OCI-LY7 (cell line): ENCODE measurements around the gene PLCL1. TPM values are rescaled to one million over a fixed set of nuclear protein-coding genes. Genes with fewer than 3 reads are reported as not detected.

Experiments
- BruUV-seq: library from RNA; stranded (reverse); fragments of 400-500 nt; replicated peaks from 2 replicates; lab custom pipeline; 2021; lab: Mats Ljungman, UMichigan
- CTCF ChIA-PET: fragments of 300-600 bp; sonication (Branson Sonifier 250); formaldehyde crosslinking; loops from one replicate; lab custom pipeline; 2022; ENCODE audit warnings: antibody characterized with exemption; ENCODE audit not compliant: unreplicated experiment; lab: Charles Lee
- POLR2A ChIA-PET: fragments of 300-600 bp; sonication (Branson Sonifier 250); formaldehyde crosslinking; loops from one replicate; lab custom pipeline; 2022; ENCODE audit warnings: antibody characterized with exemption; lab: Charles Lee
- DNase-seq: peaks from one replicate; pipeline ENCODE4 v3.0.0-alpha.2; 2015; ENCODE audit warnings: low spot score
- H2AFZ ChIP-seq: fragments of 200-600 bp; sonication (generic), shearing (Covaris generic); 2 replicates; pipeline ENCODE4 v1.6.1; 2014; ENCODE audit warnings: mild to moderate bottlenecking, antibody characterized with exemption, low read length, moderate library complexity
- H3K27ac ChIP-seq: fragments of 200-600 bp; sonication (generic); 2 replicates; pipeline ENCODE4 v1.5.1; 2014; ENCODE audit warnings: mixed run types, low read depth, mild to moderate bottlenecking, moderate library complexity, low read length, inconsistent platforms; ENCODE audit not compliant: poor library complexity, severe bottlenecking
- H3K36me3 ChIP-seq: fragments of 200-600 bp; sonication (generic); 2 replicates; pipeline ENCODE4 v1.6.1; 2014; ENCODE audit warnings: mild to moderate bottlenecking, antibody characterized with exemption, low read length, moderate library complexity, mixed read lengths; ENCODE audit not compliant: insufficient read depth
- H3K4me1 ChIP-seq: fragments of 200-600 bp; sonication (generic); 2 replicates; pipeline ENCODE4 v1.5.1; 2014; ENCODE audit warnings: mild to moderate bottlenecking, low read length; ENCODE audit not compliant: insufficient read depth, poor library complexity, severe bottlenecking
- H3K4me2 ChIP-seq: fragments of 200-600 bp; sonication (generic); 2 replicates; pipeline ENCODE4 v1.6.1; 2014; ENCODE audit warnings: mild to moderate bottlenecking, low read length
- H3K4me3 ChIP-seq: fragments of 200-600 bp; sonication (generic); 2 replicates; pipeline ENCODE4 v1.5.1; 2014; ENCODE audit warnings: mild to moderate bottlenecking, low read depth, low read length; ENCODE audit not compliant: poor library complexity, severe bottlenecking
- H3K79me2 ChIP-seq: fragments of 200-600 bp; sonication (generic); 2 replicates; pipeline ENCODE4 v1.6.1; 2016; ENCODE audit warnings: low read depth, mild to moderate bottlenecking, low read length, moderate library complexity, mixed read lengths; ENCODE audit not compliant: insufficient read depth
- H3K9me2 ChIP-seq: fragments of 200-600 bp; sonication (generic); 2 replicates; pipeline ENCODE4 v1.6.1; 2016; ENCODE audit warnings: mild to moderate bottlenecking, low read length, mixed read lengths; ENCODE audit not compliant: insufficient read depth
- H3K9me3 ChIP-seq: fragments of 200-600 bp; sonication (generic); 2 replicates; pipeline ENCODE4 v1.6.1; 2014; ENCODE audit warnings: mild to moderate bottlenecking, mixed run types, low read length, mixed read lengths
- H4K20me1 ChIP-seq: fragments of 200-600 bp; sonication (generic); 2 replicates; pipeline ENCODE4 v1.6.1; 2014; ENCODE audit warnings: mild to moderate bottlenecking, antibody characterized with exemption, low read length, moderate library complexity, mixed read lengths; ENCODE audit not compliant: insufficient read depth
- EZH2phosphoT487 ChIP-seq: fragments of 200-600 bp; sonication (generic); IDR thresholded peaks from 2 replicates; pipeline ENCODE4 v1.6.1; 2018; ENCODE audit warnings: low read depth, borderline replicate concordance, mild to moderate bottlenecking, mixed run types, antibody characterized with exemption, low read length, moderate library complexity, mixed read lengths
- intact Hi-C: fragments of 100-400 bp; cut with micrococcal nuclease; formaldehyde crosslinking; loops from one replicate; pipeline ENCODE4 v1.10.0; 2022; ENCODE audit not compliant: unreplicated experiment
- total RNA-seq, 2 experiments: library from RNA; depleted of rRNA in 1 of 2; stranded (reverse); fragments of >200 nt in 1 of 2; shearing (Covaris generic) in 1 of 2; gene quantifications; 2 replicates each; pipeline ENCODE4 v1.2.3, GENCODE V29; 2014 to 2022
- TF ChIP-seq, protein P1 (sequence below): fragments of 200-600 bp; sonication (generic); conservative IDR thresholded peaks from 2 replicates; pipeline ENCODE4 v1.5.1; 2014; ENCODE audit warnings: mild to moderate bottlenecking, antibody characterized with exemption, low read length, moderate library complexity, mixed read lengths

The PLCL1 gene
- total RNA-seq, 2 experiments from 2014 or later = 0.03 TPM; not detected in 1

DNA sequence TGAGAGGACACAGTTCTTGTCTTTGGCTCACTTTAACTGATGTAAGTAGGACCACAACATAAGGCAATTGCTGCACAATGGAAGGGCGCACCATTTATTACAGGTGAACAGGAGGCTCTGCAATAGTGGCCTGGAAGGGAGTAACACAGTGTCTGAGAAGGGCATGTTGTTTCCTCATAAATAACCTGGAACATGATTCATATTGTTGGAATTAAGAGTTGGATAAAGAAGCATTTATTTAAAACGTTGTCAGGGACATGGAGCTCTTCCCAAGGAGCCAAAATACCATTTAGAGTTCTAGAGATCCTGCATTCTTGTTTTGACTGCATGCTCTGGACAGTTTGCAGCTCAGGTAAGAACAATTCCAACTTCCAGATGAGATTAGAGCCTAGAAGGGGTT, 110.4 kb downstream of the PLCL1 start:
- no peak overlapping the region for H2AFZ ChIP-seq
- no peak for DNase-seq
- no peaks in the 10 kb centered on the region for H3K4me1 ChIP-seq
- intact Hi-C loops = no loop called here
- no peaks in the 10 kb centered on the region for H4K20me1 ChIP-seq
- no peaks in the 10 kb centered on the region for H3K79me2 ChIP-seq
- TF ChIP-seq, protein P1, sequence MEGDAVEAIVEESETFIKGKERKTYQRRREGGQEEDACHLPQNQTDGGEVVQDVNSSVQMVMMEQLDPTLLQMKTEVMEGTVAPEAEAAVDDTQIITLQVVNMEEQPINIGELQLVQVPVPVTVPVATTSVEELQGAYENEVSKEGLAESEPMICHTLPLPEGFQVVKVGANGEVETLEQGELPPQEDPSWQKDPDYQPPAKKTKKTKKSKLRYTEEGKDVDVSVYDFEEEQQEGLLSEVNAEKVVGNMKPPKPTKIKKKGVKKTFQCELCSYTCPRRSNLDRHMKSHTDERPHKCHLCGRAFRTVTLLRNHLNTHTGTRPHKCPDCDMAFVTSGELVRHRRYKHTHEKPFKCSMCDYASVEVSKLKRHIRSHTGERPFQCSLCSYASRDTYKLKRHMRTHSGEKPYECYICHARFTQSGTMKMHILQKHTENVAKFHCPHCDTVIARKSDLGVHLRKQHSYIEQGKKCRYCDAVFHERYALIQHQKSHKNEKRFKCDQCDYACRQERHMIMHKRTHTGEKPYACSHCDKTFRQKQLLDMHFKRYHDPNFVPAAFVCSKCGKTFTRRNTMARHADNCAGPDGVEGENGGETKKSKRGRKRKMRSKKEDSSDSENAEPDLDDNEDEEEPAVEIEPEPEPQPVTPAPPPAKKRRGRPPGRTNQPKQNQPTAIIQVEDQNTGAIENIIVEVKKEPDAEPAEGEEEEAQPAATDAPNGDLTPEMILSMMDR = no peak
- TF ChIP-seq EZH2phosphoT487 = no peak
- H3K4me2 ChIP-seq = no peak overlapping the region
- H3K9me3 ChIP-seq = no peaks in the 10 kb centered on the region
- no peaks in the 10 kb centered on the region for H3K9me2 ChIP-seq
- H3K36me3 ChIP-seq = no peaks in the 10 kb centered on the region
- CTCF ChIA-PET = no interaction called here
- no TSS peak for BruUV-seq
- H3K4me3 ChIP-seq = no peak overlapping the region
- H3K27ac ChIP-seq = no peak overlapping the region
- POLR2A ChIA-PET = interaction anchor here (0.6 kb wide), 1 partner anchor 383 kb away, joined by 4 read pairs; no protein-coding TSS in a partner anchor

DNA sequence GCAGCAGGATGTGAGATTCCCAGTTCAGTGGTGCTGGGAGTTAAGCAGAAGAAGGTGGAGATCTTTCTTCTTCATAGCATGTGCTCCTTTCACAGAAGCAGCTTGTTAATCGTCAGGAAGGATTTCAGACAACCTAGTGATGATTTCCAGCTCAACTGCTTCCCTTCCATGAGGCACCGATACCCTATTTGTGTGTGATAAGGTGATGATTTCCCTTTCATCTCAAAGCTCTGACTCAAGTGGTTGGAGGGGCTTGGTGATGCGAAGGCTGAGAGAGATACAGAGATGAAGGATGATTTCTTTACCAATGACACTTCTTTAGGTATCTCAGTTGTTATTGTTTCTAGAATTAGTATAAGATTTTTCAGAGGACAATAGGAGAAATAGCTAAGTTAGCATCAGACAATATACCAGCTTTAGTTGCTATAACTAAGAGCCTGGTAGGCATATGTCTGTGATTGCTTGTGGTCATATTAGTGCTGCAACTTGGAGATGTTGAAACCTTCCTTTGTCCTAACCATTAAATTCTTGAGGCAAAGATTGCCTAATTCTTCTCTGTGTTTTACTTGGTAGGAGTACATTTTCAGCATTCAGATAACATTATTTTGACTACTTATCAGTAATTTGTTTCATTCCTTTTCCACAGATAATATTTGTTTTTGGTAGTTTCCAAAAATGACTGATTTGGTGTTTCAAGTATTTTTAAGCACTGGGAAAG, 111.3 kb downstream of the PLCL1 start:
- TF ChIP-seq, protein P1 = no peak
- no peak for TF ChIP-seq EZH2phosphoT487
- intact Hi-C loops = no loop called here
- Histone ChIP-seq H3K79me2 (no peaks in the 10 kb centered on the region), H3K4me3 (no peak overlapping the region), H3K36me3 (no peaks in the 10 kb centered on the region), H3K4me1 (no peaks in the 10 kb centered on the region), H3K27ac (no peak overlapping the region), H3K4me2 (no peak overlapping the region), H2AFZ (no peak overlapping the region), H3K9me3 (no peaks in the 10 kb centered on the region), H4K20me1 (no peaks in the 10 kb centered on the region), H3K9me2 (no peaks in the 10 kb centered on the region)
- ChIA-PET CTCF (no interaction called here), POLR2A (interaction anchor here (0.5 to 0.7 kb wide), 3 partner anchors 12 to 1405 kb away, joined by 4 to 5 read pairs (median 4); no protein-coding TSS in a partner anchor)
- no TSS peak for BruUV-seq
- no peak for DNase-seq

DNA sequence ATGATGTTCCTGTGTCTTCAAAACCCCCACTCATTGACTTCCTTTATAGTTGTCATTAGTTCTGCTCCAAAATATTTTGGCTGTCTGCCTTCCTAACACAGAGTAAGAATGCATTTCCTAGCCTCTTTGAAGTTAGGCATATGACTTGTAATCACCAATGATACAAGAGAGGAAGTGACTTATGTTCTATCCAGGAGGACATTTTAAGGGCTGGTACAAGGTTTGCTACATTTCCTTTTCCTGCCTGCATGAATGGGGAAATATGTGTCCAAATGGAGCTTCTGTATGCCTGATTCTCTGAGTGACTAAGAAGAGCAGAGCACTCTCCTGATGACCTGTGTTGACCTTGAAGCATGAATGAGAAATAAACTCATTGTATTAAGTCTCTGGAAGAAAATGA, 115.1 kb downstream of the PLCL1 start:
- no peak overlapping the region for H3K27ac ChIP-seq
- H3K4me1 ChIP-seq = no peaks in the 10 kb centered on the region
- H3K4me3 ChIP-seq = no peak overlapping the region
- H3K79me2 ChIP-seq = no peaks in the 10 kb centered on the region
- H3K36me3 ChIP-seq = no peaks in the 10 kb centered on the region
- no peaks in the 10 kb centered on the region for H4K20me1 ChIP-seq
- CTCF ChIA-PET = no interaction called here
- H3K4me2 ChIP-seq = no peak overlapping the region
- TF ChIP-seq, protein P1 = no peak
- POLR2A ChIA-PET = no interaction called here
- H3K9me3 ChIP-seq = no peaks in the 10 kb centered on the region
- DNase-seq = no peak
- BruUV-seq = no TSS peak
- H2AFZ ChIP-seq = no peak overlapping the region
- intact Hi-C loops = no loop called here
- H3K9me2 ChIP-seq = no peaks in the 10 kb centered on the region
